Measurements from ENCODE around the gene NSUN4. TPM values are rescaled to one million over a fixed set of nuclear protein-coding genes. Genes with fewer than 3 reads are reported as not detected.
A peak's percentile ranks its signal among the peaks of the same experiment; 100 is the strongest.

Gene NSUN4
- total and polyA plus RNA-seq, 2 of the 13 experiments (the other 11 are each of a cell fraction or from before 2014, with no cell fraction given): 21.5 to 23.5 TPM

DNA sequence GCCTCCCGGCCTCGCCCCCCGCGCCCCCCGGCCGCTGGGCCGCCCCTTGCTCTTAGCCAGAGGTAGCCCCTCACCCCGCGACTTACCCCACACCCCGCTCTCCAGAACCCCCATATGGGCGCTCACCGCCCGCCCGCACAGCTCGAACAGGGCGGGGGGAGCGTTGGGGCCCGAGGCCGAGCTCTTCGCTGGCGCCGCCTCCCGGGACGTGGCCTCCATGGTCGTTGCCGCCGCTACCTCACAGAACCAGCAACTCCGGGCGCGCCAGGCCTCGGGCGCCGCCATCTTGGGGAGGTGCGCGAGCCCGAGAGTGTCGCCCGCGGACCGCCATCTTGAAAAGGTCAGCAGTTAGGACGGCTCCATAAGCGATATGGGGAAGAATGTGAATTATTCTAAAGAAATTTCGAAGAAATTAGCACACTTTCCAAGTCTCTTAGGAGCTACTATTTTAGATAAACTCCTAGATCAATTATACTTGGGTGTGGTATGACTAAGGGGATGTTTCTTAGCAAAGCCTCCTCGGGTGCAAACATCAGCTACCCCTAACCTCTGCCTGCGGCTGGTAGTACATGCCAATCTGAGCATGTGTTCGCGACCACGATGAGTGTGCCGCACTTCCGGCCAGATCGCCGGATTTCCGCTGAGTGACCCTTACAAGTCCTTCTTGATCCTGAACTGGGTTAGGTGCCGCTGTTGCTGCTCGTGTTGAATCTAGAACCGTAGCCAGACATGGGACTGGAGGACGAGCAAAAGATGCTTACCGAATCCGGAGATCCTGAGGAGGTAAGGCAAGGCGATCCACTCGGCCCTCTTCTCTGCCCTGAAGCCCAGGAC is 37.4 kb upstream of the NSUN4 start, which contains the start of the genes LRRC41 and UQCRH (continued):
- TF ChIP-seq NAIF1 (CRISPR knock-in tag; IDR thresholded peaks at IDR 0.05; ENCODE audit: borderline replicate concordance) (no peak), THAP7 (CRISPR knock-in tag; IDR thresholded peaks at IDR 0.05) (peak; percentile 100), ZNF264 (CRISPR knock-in tag; IDR thresholded peaks at IDR 0.05) (no peak), MZF1 (CRISPR knock-in tag; IDR thresholded peaks at IDR 0.05; ENCODE audit: borderline replicate concordance) (no peak), ATAD3A (CRISPR knock-in tag; IDR thresholded peaks at IDR 0.05) (no peak), DNMT3B (CRISPR knock-in tag; conservative IDR thresholded peaks at IDR 0.05) (no peak), NFE2 (CRISPR knock-in tag; IDR thresholded peaks at IDR 0.05) (no peak), ZNF598 (CRISPR knock-in tag; IDR thresholded peaks at IDR 0.05; ENCODE audit: borderline replicate concordance) (peak; percentile 15; the same call in 1 of the 2 replicates), GZF1 (CRISPR knock-in tag; IDR thresholded peaks at IDR 0.05) (no peak), SALL1 (CRISPR knock-in tag; IDR thresholded peaks at IDR 0.05) (peak; percentile 34), SAFB2 (CRISPR knock-in tag; IDR thresholded peaks at IDR 0.05; ENCODE audit: borderline replicate concordance, low read depth) (peak; percentile 47; the same call in 1 of the 2 replicates), GFI1 (CRISPR knock-in tag; IDR thresholded peaks at IDR 0.05; ENCODE audit: borderline replicate concordance) (0 out of 2 replicates have a peak, but pooled peaks have one; percentile 44)
- TF ChIP-seq, protein P1, sequence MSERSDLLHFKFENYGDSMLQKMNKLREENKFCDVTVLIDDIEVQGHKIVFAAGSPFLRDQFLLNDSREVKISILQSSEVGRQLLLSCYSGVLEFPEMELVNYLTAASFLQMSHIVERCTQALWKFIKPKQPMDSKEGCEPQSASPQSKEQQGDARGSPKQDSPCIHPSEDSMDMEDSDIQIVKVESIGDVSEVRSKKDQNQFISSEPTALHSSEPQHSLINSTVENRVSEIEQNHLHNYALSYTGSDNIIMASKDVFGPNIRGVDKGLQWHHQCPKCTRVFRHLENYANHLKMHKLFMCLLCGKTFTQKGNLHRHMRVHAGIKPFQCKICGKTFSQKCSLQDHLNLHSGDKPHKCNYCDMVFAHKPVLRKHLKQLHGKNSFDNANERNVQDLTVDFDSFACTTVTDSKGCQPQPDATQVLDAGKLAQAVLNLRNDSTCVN (CRISPR knock-in tag; IDR thresholded peaks at IDR 0.05; ENCODE audit: borderline replicate concordance): peak; percentile 84
- TF ChIP-seq, protein P2, sequence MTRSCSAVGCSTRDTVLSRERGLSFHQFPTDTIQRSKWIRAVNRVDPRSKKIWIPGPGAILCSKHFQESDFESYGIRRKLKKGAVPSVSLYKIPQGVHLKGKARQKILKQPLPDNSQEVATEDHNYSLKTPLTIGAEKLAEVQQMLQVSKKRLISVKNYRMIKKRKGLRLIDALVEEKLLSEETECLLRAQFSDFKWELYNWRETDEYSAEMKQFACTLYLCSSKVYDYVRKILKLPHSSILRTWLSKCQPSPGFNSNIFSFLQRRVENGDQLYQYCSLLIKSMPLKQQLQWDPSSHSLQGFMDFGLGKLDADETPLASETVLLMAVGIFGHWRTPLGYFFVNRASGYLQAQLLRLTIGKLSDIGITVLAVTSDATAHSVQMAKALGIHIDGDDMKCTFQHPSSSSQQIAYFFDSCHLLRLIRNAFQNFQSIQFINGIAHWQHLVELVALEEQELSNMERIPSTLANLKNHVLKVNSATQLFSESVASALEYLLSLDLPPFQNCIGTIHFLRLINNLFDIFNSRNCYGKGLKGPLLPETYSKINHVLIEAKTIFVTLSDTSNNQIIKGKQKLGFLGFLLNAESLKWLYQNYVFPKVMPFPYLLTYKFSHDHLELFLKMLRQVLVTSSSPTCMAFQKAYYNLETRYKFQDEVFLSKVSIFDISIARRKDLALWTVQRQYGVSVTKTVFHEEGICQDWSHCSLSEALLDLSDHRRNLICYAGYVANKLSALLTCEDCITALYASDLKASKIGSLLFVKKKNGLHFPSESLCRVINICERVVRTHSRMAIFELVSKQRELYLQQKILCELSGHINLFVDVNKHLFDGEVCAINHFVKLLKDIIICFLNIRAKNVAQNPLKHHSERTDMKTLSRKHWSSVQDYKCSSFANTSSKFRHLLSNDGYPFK (CRISPR knock-in tag; IDR thresholded peaks at IDR 0.05; ENCODE audit: borderline replicate concordance): peak; percentile 62; the same call in 1 of the 2 replicates
- TF ChIP-seq, protein P3, sequence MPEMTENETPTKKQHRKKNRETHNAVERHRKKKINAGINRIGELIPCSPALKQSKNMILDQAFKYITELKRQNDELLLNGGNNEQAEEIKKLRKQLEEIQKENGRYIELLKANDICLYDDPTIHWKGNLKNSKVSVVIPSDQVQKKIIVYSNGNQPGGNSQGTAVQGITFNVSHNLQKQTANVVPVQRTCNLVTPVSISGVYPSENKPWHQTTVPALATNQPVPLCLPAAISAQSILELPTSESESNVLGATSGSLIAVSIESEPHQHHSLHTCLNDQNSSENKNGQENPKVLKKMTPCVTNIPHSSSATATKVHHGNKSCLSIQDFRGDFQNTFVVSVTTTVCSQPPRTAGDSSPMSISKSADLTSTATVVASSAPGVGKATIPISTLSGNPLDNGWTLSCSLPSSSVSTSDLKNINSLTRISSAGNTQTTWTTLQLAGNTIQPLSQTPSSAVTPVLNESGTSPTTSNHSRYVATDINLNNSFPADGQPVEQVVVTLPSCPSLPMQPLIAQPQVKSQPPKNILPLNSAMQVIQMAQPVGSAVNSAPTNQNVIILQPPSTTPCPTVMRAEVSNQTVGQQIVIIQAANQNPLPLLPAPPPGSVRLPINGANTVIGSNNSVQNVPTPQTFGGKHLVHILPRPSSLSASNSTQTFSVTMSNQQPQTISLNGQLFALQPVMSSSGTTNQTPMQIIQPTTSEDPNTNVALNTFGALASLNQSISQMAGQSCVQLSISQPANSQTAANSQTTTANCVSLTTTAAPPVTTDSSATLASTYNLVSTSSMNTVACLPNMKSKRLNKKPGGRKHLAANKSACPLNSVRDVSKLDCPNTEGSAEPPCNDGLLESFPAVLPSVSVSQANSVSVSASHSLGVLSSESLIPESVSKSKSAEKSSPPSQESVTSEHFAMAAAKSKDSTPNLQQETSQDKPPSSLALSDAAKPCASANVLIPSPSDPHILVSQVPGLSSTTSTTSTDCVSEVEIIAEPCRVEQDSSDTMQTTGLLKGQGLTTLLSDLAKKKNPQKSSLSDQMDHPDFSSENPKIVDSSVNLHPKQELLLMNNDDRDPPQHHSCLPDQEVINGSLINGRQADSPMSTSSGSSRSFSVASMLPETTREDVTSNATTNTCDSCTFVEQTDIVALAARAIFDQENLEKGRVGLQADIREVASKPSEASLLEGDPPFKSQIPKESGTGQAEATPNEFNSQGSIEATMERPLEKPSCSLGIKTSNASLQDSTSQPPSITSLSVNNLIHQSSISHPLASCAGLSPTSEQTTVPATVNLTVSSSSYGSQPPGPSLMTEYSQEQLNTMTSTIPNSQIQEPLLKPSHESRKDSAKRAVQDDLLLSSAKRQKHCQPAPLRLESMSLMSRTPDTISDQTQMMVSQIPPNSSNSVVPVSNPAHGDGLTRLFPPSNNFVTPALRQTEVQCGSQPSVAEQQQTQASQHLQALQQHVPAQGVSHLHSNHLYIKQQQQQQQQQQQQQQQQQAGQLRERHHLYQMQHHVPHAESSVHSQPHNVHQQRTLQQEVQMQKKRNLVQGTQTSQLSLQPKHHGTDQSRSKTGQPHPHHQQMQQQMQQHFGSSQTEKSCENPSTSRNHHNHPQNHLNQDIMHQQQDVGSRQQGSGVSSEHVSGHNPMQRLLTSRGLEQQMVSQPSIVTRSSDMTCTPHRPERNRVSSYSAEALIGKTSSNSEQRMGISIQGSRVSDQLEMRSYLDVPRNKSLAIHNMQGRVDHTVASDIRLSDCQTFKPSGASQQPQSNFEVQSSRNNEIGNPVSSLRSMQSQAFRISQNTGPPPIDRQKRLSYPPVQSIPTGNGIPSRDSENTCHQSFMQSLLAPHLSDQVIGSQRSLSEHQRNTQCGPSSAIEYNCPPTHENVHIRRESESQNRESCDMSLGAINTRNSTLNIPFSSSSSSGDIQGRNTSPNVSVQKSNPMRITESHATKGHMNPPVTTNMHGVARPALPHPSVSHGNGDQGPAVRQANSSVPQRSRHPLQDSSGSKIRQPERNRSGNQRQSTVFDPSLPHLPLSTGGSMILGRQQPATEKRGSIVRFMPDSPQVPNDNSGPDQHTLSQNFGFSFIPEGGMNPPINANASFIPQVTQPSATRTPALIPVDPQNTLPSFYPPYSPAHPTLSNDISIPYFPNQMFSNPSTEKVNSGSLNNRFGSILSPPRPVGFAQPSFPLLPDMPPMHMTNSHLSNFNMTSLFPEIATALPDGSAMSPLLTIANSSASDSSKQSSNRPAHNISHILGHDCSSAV (CRISPR knock-in tag; IDR thresholded peaks at IDR 0.05; ENCODE audit: borderline replicate concordance): no peak

All from HepG2 (cell line).